Measurements from ENCODE around the gene RFX8.

DNA sequence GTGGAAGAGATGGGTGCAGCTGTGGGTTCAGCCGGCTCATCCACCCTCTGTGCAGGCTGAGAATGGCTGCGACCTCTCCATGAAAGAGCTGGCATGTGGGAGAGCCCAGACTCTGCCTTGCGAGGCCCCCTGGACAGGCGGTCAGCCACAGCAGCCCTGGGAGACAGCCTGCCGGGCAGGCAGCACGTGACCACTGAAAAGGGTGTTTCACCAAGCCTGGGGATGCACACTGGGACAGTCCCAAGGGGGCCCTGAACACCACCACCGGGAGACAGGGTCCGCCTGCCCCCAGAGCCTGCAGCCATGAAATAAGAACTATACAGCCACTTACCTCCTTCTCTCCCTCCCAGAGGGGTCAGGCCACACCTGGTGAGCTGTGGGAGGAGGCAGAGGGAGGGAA is 11.5 kb downstream of the RFX8 start:
- no peak for TF ChIP-seq EP300 (IDR thresholded peaks at IDR 0.05)
- TF ChIP-seq, protein P1, sequence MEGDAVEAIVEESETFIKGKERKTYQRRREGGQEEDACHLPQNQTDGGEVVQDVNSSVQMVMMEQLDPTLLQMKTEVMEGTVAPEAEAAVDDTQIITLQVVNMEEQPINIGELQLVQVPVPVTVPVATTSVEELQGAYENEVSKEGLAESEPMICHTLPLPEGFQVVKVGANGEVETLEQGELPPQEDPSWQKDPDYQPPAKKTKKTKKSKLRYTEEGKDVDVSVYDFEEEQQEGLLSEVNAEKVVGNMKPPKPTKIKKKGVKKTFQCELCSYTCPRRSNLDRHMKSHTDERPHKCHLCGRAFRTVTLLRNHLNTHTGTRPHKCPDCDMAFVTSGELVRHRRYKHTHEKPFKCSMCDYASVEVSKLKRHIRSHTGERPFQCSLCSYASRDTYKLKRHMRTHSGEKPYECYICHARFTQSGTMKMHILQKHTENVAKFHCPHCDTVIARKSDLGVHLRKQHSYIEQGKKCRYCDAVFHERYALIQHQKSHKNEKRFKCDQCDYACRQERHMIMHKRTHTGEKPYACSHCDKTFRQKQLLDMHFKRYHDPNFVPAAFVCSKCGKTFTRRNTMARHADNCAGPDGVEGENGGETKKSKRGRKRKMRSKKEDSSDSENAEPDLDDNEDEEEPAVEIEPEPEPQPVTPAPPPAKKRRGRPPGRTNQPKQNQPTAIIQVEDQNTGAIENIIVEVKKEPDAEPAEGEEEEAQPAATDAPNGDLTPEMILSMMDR (IDR thresholded peaks at IDR 0.05): no peak
